Measurements from ENCODE around the gene ELMO1.

DNA sequence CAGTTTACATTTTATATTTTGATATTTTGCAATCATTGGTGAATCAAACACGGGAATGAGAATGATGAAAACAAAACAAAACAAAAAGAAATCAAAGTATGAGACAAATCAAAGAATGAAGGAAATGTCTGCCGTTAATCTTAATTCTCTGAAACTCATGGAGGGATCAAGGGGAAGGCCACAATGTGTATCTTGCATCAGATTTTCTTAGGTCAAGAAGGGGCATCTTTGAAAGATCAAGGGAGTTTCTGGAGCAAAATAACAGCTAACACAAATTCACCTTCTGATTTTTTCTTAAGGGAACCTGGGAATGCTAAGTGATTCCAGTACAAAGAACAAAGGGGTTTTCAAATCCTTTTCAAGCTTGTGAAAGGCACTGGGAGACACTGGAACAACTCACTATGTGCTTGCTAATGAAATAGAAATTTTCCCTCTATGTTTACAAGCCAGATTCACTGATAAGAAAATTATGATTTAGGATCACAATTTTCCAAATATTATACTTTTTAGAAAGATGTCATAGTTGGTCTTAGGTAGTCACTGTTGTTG lies 402.1 kb downstream of the ELMO1 start:
- TF ChIP-seq CTCF (IDR thresholded peaks at IDR 0.05; ENCODE audit: low read depth, low read length, poor library complexity, severe bottlenecking) (no peak), EZH2phosphoT487 (IDR thresholded peaks at IDR 0.05; ENCODE audit: borderline replicate concordance, low read length) (no peak)
